K562 (cell line): Measurements from ENCODE around the gene NECTIN4. TPM values are rescaled to one million over a fixed set of nuclear protein-coding genes. Genes with fewer than 3 reads are reported as not detected.

Experiments used
- CREBBP ChIP-seq: IDR thresholded peaks from one replicate; pipeline ENCODE4 v1.6.1; 2012; ENCODE audit warnings: low read depth, mild to moderate bottlenecking, control low read depth, inconsistent platforms, low read length
- CSDE1 ChIP-seq, 2 experiments: fragments of 450-650 bp; IDR thresholded peaks; 2 replicates each; pipeline ENCODE4 v1.6.1; 2016; ENCODE audit warnings: mild to moderate bottlenecking in 1 of 2
- FOXP1 ChIP-seq: sonication (generic); formaldehyde crosslinking; IDR thresholded peaks from 2 replicates; pipeline ENCODE4 v1.8.0; 2022; ENCODE audit warnings: mild to moderate bottlenecking, missing genetic modification reagents
- JUN ChIP-seq, 2 experiments: sonication (generic) in 1 of 2; formaldehyde crosslinking in 1 of 2; IDR thresholded peaks; 2 replicates each; pipeline versions ENCODE4 v1.6.1 to v1.8.0; 2012 to 2022; ENCODE audit warnings: borderline replicate concordance in 2 of 2, mild to moderate bottlenecking in 2 of 2, improper control_type of control experiment in 1 of 2, low read depth in 1 of 2, low read length in 1 of 2, missing genetic modification reagents in 1 of 2
- KAT8 ChIP-seq: fragments of 450-650 bp; IDR thresholded peaks from 2 replicates; pipeline ENCODE4 v1.6.1; 2016; ENCODE audit warnings: low read depth, mild to moderate bottlenecking
- KDM1A ChIP-seq, 2 experiments: fragments of 450-650 bp; IDR thresholded peaks; 2 replicates each; pipeline ENCODE4 v1.6.1; 2016; ENCODE audit warnings: mild to moderate bottlenecking in 2 of 2
- KDM4B ChIP-seq, 2 experiments: fragments of 450-650 bp in 1 of 2; sonication (generic) in 1 of 2; IDR thresholded peaks; 2 replicates each; pipeline ENCODE4 v1.6.1; 2016 to 2017; ENCODE audit warnings: borderline replicate concordance in 2 of 2, antibody characterized with exemption in 1 of 2, low read depth in 1 of 2, mild to moderate bottlenecking in 1 of 2
- MED1 ChIP-seq: sonication (generic); formaldehyde crosslinking; IDR thresholded peaks from 2 replicates; pipeline ENCODE4 v1.8.1; 2023; ENCODE audit warnings: missing genetic modification reagents, borderline replicate concordance
- MTA3 ChIP-seq: fragments of 450-650 bp; formaldehyde crosslinking; IDR thresholded peaks from 2 replicates; pipeline ENCODE4 v1.6.1; 2017; ENCODE audit warnings: mild to moderate bottlenecking, borderline replicate concordance
- NCOA4 ChIP-seq: fragments of 450-650 bp; IDR thresholded peaks from 2 replicates; pipeline ENCODE4 v1.6.1; 2018; ENCODE audit warnings: mild to moderate bottlenecking; ENCODE audit not compliant: partially characterized antibody
- SIN3B ChIP-seq: fragments of 450-650 bp; IDR thresholded peaks from 2 replicates; pipeline ENCODE4 v1.6.1; 2017; ENCODE audit warnings: low read depth, mild to moderate bottlenecking, moderate library complexity
- SOX6 ChIP-seq: fragments of 450-650 bp; IDR thresholded peaks from 2 replicates; pipeline ENCODE4 v1.6.1; 2014; ENCODE audit warnings: mild to moderate bottlenecking
- SPI1 ChIP-seq: IDR thresholded peaks from 2 replicates; pipeline ENCODE4 v1.6.1; 2011; ENCODE audit warnings: low read depth, low read length, control low read depth, borderline replicate concordance
- TBL1XR1 ChIP-seq, 2 experiments: IDR thresholded peaks; 2 replicates each; pipeline ENCODE4 v1.6.1; 2012; ENCODE audit warnings: improper control_type of control experiment in 2 of 2, low read length in 2 of 2, mild to moderate bottlenecking in 1 of 2
- TEAD2 ChIP-seq: fragments of 450-650 bp; IDR thresholded peaks from 2 replicates; pipeline ENCODE4 v1.6.1; 2016; ENCODE audit warnings: missing genetic modification characterization, control low read depth, missing compliant biosample characterization
- ZFPM2 ChIP-seq: fragments of 250-450 bp; sonication (Bioruptor Pico); IDR thresholded peaks from 2 replicates; pipeline ENCODE4 v1.5.1; 2022; ENCODE audit warnings: mild to moderate bottlenecking
- ZNF41 ChIP-seq: fragments of 250-450 bp; sonication (Bioruptor Pico); conservative IDR thresholded peaks from 2 replicates; pipeline ENCODE4 v1.4.0; 2020; ENCODE audit warnings: mild to moderate bottlenecking
- ZNF75A ChIP-seq: fragments of 450-650 bp; formaldehyde crosslinking; IDR thresholded peaks from 2 replicates; pipeline ENCODE4 v1.4.0; 2020; ENCODE audit warnings: mild to moderate bottlenecking
- polyA plus RNA-seq, 8 experiments: library from polyadenylated mRNA; depleted of rRNA in 4 of 8; stranded (reverse) in 5 of 8; unstranded in 3 of 8; fragments of >200 nt; fragmentation: Nextera tagmentation in 2 of 8; fragmentation: Illumina TruSeq in 1 of 8; extraction: Ambion mirVana in 2 of 8; extraction: Trizol in 1 of 8; gene quantifications; 2 replicates each; pipeline versions ENCODE4 v1.2.1 to v1.2.3, GENCODE V29; 2011 to 2014; ENCODE audit warnings: inconsistent platforms in 1 of 8, missing spikeins in 1 of 8
- total RNA-seq, 7 experiments: library from RNA; depleted of rRNA in 6 of 7; stranded (reverse); fragments of >200 nt in 6 of 7; fragmentation: Illumina TruSeq in 2 of 7; extraction: Trizol in 2 of 7; gene quantifications; 2 replicates each; pipeline versions ENCODE4 v1.2.1 to v1.2.3, GENCODE V29; 2011 to 2021; ENCODE audit warnings: low replicate concordance in 1 of 7
- TF ChIP-seq, protein P1 (sequence below): fragments of 450-650 bp; IDR thresholded peaks from 2 replicates; pipeline ENCODE4 v1.6.1; 2018; ENCODE audit not compliant: partially characterized antibody
- TF ChIP-seq, protein P2 (sequence below): IDR thresholded peaks from 3 replicates; pipeline ENCODE4 v1.6.1; 2011; ENCODE audit warnings: borderline replicate concordance, mild to moderate bottlenecking; ENCODE audit not compliant: insufficient read length, insufficient read depth
- TF ChIP-seq, protein P3 (sequence below): sonication (generic); formaldehyde crosslinking; IDR thresholded peaks from 2 replicates; pipeline ENCODE4 v1.8.0; 2022; ENCODE audit warnings: mild to moderate bottlenecking, missing genetic modification reagents

NECTIN4 gene
- total and polyA plus RNA-seq, 9 of the 15 experiments (the other 6 are each of a cell fraction or from before 2014, with no cell fraction given): 0.01 to 0.09 TPM; not detected in 7

DNA sequence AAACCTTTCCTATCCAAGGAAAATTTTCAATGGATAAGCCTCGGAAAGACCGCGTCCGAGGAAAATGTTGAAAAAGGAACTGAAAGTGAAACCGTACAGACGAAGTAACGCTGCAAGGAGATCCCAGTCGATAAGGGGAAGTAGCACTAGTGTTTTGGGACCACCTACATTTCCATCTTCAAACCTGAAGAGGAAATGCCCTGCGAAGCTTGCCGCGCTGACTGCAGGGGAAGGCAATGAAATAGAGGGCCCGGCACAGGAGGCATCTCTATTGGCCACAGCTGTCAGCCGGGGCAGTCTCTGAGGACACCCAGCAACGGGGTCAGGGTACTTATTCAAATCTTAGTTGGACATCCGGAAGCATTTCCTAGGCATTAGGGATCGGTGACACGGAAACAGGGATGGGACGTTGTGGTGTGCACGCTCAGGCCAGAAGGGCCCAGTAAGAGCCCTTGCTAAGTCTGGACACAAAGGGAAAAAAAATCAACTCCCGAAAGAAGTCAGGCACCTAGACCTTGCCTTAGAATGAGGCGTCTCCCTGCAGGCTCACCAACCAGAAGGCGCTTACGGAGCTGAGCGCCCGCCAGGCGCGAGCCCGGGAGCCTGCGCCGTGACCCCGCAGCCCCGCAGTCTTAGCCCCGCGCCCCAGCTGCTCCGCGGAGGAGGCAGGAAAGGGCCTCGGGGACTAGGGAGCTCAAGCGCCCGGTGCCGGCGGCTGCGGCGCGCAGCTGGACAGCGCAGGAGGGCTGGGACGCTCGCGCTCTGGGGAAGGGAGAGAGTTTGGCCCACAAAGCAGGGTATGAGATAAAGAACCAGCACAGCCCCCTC lies 44.2 kb downstream of the NECTIN4 start (continued):
- TF ChIP-seq, protein P1, sequence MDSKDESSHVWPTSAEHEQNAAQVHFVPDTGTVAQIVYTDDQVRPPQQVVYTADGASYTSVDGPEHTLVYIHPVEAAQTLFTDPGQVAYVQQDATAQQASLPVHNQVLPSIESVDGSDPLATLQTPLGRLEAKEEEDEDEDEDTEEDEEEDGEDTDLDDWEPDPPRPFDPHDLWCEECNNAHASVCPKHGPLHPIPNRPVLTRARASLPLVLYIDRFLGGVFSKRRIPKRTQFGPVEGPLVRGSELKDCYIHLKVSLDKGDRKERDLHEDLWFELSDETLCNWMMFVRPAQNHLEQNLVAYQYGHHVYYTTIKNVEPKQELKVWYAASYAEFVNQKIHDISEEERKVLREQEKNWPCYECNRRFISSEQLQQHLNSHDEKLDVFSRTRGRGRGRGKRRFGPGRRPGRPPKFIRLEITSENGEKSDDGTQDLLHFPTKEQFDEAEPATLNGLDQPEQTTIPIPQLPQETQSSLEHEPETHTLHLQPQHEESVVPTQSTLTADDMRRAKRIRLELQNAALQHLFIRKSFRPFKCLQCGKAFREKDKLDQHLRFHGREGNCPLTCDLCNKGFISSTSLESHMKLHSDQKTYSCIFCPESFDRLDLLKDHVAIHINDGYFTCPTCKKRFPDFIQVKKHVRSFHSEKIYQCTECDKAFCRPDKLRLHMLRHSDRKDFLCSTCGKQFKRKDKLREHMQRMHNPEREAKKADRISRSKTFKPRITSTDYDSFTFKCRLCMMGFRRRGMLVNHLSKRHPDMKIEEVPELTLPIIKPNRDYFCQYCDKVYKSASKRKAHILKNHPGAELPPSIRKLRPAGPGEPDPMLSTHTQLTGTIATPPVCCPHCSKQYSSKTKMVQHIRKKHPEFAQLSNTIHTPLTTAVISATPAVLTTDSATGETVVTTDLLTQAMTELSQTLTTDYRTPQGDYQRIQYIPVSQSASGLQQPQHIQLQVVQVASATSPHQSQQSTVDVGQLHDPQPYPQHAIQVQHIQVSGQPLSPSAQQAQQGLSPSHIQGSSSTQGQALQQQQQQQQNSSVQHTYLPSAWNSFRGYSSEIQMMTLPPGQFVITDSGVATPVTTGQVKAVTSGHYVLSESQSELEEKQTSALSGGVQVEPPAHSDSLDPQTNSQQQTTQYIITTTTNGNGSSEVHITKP: no peak
- no peak for TF ChIP-seq CSDE1 (IDR thresholded peaks at IDR 0.05)
- TF ChIP-seq SIN3B: no peak
- no peak for TF ChIP-seq NCOA4
- 0 out of 4 replicates have a peak, but pooled peaks of 1 of the 2 experiments have one; percentile 17 for TF ChIP-seq KDM1A (IDR thresholded peaks at IDR 0.05)
- no peak for TF ChIP-seq KAT8
- TF ChIP-seq, protein P2, sequence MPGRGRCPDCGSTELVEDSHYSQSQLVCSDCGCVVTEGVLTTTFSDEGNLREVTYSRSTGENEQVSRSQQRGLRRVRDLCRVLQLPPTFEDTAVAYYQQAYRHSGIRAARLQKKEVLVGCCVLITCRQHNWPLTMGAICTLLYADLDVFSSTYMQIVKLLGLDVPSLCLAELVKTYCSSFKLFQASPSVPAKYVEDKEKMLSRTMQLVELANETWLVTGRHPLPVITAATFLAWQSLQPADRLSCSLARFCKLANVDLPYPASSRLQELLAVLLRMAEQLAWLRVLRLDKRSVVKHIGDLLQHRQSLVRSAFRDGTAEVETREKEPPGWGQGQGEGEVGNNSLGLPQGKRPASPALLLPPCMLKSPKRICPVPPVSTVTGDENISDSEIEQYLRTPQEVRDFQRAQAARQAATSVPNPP: no peak
- TF ChIP-seq ZNF41 (CRISPR knock-in tag): no peak
- TF ChIP-seq TBL1XR1 (IDR thresholded peaks at IDR 0.05; ENCODE audit: low read length in 2 of 2): no peak
- no peak for TF ChIP-seq ZNF75A
- peak; percentile 79; the same call in 1 of the 2 replicates for TF ChIP-seq SPI1
- no peak for TF ChIP-seq KDM4B (IDR thresholded peaks at IDR 0.05; ENCODE audit: borderline replicate concordance in 2 of 2, low read depth in 1 of 2)
- no peak for TF ChIP-seq CREBBP
- 0 out of 2 replicates have a peak, but pooled peaks have one; percentile 23 for TF ChIP-seq ZFPM2 (CRISPR knock-in tag)
- TF ChIP-seq FOXP1 (CRISPR knock-in tag): no peak
- 0 out of 2 replicates have a peak, but pooled peaks have one; percentile 4 for TF ChIP-seq MTA3
- TF ChIP-seq, protein P3, sequence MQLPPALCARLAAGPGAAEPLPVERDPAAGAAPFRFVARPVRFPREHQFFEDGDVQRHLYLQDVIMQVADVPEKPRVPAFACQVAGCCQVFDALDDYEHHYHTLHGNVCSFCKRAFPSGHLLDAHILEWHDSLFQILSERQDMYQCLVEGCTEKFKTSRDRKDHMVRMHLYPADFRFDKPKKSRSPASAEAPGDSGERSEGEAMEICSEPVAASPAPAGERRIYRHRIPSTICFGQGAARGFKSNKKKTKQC: no peak; the same call in 1 of the 2 replicates
- no peak for TF ChIP-seq JUN (IDR thresholded peaks at IDR 0.05; ENCODE audit: borderline replicate concordance, low read depth, low read length)
- no peak for TF ChIP-seq JUN (CRISPR knock-in tag; IDR thresholded peaks at IDR 0.05; ENCODE audit: borderline replicate concordance)
- TF ChIP-seq MED1 (CRISPR knock-in tag): no peak
- no peak; the same call in 1 of the 2 replicates for TF ChIP-seq SOX6
- TF ChIP-seq TEAD2 (tag): no peak
